Measurements from ENCODE around the gene AGFG2. TPM values are rescaled to one million over a fixed set of nuclear protein-coding genes. Genes with fewer than 3 reads are reported as not detected.

Gene AGFG2
- total RNA-seq, 1 donor from 2014 or later = 48.6 TPM

DNA sequence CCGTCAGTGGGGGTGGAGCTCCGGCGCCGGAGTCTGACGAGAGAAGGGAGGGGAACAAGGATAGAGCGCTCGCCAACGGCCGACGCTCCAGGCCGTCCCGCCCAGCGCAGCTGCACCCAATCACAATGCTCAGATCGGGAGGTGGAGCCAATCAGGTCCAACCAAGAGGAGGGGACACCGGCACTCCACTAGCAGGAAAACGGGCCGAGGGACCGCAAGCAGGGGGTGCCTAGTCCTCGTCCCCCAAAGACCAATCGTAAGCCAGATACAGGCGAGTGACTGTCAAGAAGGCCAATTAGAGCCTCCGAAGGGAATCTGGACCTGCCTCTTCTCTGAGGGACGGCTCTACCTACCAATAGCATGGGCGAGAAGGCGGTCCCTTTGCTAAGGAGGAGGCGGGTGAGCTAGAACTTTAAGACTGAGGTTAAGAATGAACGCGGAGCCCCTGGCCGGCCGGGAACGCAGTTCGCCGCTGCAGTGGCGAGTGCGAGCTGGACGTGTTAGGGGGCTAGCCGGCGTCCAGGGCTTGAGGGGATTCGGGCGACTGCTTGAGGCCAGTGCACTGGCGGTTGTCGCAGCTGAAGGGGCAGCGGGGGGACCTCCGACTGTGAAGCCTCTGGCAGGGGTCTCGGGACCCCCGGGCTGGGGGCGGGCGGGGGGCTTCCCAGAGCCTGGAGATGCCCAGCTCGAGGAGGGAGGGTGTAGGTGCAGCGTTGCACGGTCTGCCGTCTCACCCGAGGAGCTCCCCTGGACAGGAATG, 47.4 kb downstream of the AGFG2 start, which contains the start of gene FBXO24:
TSS of gene FBXO24 (plus strand) at position 63 of the 760 bp plus-strand sequence. CDS start at position 361, 298 bp downstream.
- no peaks in the 10 kb centered on the region for H3K9me3 Mint-ChIP-seq (ENCODE audit: unreplicated experiment)
- H3K27ac Mint-ChIP-seq (ENCODE audit: unreplicated experiment) = peak within 1 kb of the TSS; percentile 96
- peak within 1 kb of the TSS; percentile 99 for H3K4me3 Mint-ChIP-seq (ENCODE audit: unreplicated experiment)
- peaks cover 47% of the 10 kb centered on the region for H3K4me1 Mint-ChIP-seq (ENCODE audit: unreplicated experiment)
- peaks cover 29% of the 10 kb centered on the region for H3K27me3 Mint-ChIP-seq (ENCODE audit: unreplicated experiment)
- DNase-seq (ENCODE audit: low spot score) = peak; percentile 99
- TF ChIP-seq CTCF (IDR thresholded peaks at IDR 0.05; ENCODE audit: unreplicated experiment) = no peak
- H3K36me3 Mint-ChIP-seq (ENCODE audit: low read depth, unreplicated experiment) = peaks cover 6% of the 10 kb centered on the region

GRCh38 chr7:100588438-100588837, 49.4 kb downstream of the AGFG2 start:
- Mint-ChIP-seq H3K9me3 (ENCODE audit: unreplicated experiment) (no peaks in the 10 kb centered on the region), H3K27me3 (ENCODE audit: unreplicated experiment) (peaks cover 23% of the 10 kb centered on the region), H3K4me1 (ENCODE audit: unreplicated experiment) (peaks cover 35% of the 10 kb centered on the region), H3K36me3 (ENCODE audit: low read depth, unreplicated experiment) (peaks cover 6% of the 10 kb centered on the region), H3K4me3 (ENCODE audit: unreplicated experiment) (peak overlapping the region; percentile 78), H3K27ac (ENCODE audit: unreplicated experiment) (no peak overlapping the region)
- no peak for DNase-seq (ENCODE audit: low spot score)
- TF ChIP-seq CTCF (IDR thresholded peaks at IDR 0.05; ENCODE audit: unreplicated experiment) = peak; percentile 25

DNA sequence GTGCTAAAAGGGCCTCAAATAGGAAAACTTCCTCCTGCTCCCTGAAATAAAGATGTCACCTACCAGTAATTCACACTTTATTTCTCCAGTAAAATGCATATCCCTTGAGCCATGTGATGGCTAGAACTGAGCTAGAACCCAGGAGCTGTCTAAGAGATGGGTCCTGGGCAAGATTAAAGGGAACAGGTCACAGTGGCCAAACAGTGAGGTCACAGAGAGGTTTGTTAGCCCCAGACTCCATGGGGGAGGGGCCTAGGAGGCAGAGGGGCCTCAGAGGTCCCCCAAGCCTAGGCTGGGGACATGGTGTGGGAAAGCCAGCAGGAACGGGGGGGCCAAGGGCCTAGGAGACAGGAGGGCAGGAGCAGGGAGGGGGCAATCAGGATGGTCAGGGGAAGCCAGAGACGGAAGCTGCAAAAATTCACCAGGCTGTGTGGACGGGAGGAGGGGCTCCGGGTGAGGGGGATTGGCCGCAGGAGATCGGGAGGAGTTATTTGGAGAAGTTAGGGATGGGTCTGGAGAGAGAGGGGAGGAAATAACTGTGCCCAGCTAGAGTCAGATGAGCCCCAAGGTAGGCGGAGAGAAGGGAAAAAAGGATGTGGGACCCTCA, 50.4 kb downstream of the AGFG2 start:
- Mint-ChIP-seq H3K27me3 (ENCODE audit: unreplicated experiment) (peaks cover 16% of the 10 kb centered on the region), H3K4me3 (ENCODE audit: unreplicated experiment) (no peak overlapping the region), H3K9me3 (ENCODE audit: unreplicated experiment) (no peaks in the 10 kb centered on the region), H3K36me3 (ENCODE audit: low read depth, unreplicated experiment) (peaks cover 6% of the 10 kb centered on the region), H3K27ac (ENCODE audit: unreplicated experiment) (no peak overlapping the region), H3K4me1 (ENCODE audit: unreplicated experiment) (peaks cover 29% of the 10 kb centered on the region)
- TF ChIP-seq CTCF (IDR thresholded peaks at IDR 0.05; ENCODE audit: unreplicated experiment) = no peak
- no peak for DNase-seq (ENCODE audit: low spot score)

DNA sequence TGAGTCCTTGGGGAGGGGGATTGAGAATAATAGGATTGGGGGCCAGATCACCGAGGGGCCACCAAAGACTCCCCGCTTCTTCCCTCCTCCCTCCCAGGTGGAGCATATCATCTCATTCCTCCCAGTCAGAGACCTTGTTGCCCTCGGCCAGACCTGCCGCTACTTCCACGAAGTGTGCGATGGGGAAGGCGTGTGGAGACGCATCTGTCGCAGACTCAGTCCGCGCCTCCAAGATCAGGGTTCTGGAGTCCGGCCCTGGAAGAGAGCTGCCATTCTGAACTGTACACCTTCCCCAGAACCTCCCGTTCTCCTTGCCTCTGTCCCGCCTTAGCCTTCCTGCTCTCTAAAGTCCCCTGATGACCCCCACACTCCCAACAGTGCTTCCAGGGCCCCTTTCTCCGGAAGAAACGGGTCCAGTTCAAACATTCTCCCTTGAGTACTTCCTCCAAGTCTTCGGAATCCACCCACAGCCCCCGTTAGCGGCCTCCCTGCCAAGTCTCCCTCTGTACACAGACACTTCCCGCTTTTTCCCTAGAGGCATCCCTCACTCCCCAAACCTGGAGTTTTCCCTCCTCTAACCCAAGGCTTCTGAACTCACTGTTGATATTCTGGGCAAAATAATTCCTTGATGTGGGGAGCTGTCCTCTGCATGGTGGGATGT, 51.2 kb downstream of the AGFG2 start:
- Mint-ChIP-seq H3K27me3 (ENCODE audit: unreplicated experiment) (peaks cover 16% of the 10 kb centered on the region), H3K27ac (ENCODE audit: unreplicated experiment) (no peak overlapping the region), H3K4me1 (ENCODE audit: unreplicated experiment) (peaks cover 24% of the 10 kb centered on the region), H3K36me3 (ENCODE audit: low read depth, unreplicated experiment) (peaks cover 3% of the 10 kb centered on the region), H3K4me3 (ENCODE audit: unreplicated experiment) (peak overlapping the region; percentile 78), H3K9me3 (ENCODE audit: unreplicated experiment) (no peaks in the 10 kb centered on the region)
- no peak for TF ChIP-seq CTCF (IDR thresholded peaks at IDR 0.05; ENCODE audit: unreplicated experiment)
- DNase-seq (ENCODE audit: low spot score) = no peak
